Left lung (tissue), 10 donors: ENCODE data around the gene ABLIM2. TPM values are rescaled to one million over a fixed set of nuclear protein-coding genes. Genes with fewer than 3 reads are reported as not detected.

Experiments
- ATAC-seq: fragments of 200-7000 bp; cut with Tn5 transposase; one replicate; pipeline ENCODE4 v1.9.1; 2020; ENCODE audit warnings: moderate library complexity
- DNase-seq, 4 donors: peaks; one replicate each; pipeline ENCODE4 v3.0.0-alpha.2; 2013 to 2020
- H3K27ac ChIP-seq, 2 donors: fragments of 200-600 bp; sonication (generic) in 1 of 2; one replicate each; pipeline versions ENCODE4 v1.5.0 to v1.8.0; 2020 to 2021
- H3K27me3 ChIP-seq, 2 donors: fragments of 200-600 bp; sonication (generic) in 1 of 2; one replicate each; pipeline versions ENCODE4 v1.5.0 to v1.8.0; 2020 to 2021
- H3K36me3 ChIP-seq, 2 donors: fragments of 200-600 bp; sonication (generic) in 1 of 2; one replicate each; pipeline versions ENCODE4 v1.5.0 to v1.8.0; 2020 to 2021
- H3K4me1 ChIP-seq, 2 donors: fragments of 200-600 bp; one replicate each; pipeline ENCODE4 v1.8.0; 2021
- H3K4me3 ChIP-seq, 2 donors: fragments of 200-600 bp; sonication (generic) in 1 of 2; one replicate each; pipeline versions ENCODE4 v1.5.0 to v1.8.0; 2020 to 2021; ENCODE audit warnings: mild to moderate bottlenecking in 1 of 2
- H3K9me3 ChIP-seq, 2 donors: fragments of 200-600 bp; sonication (generic) in 1 of 2; one replicate each; pipeline versions ENCODE4 v1.5.0 to v1.8.0; 2020 to 2021
- CTCF ChIP-seq, 2 donors: fragments of 200-600 bp; sonication (generic) in 1 of 2; IDR thresholded peaks; one replicate each; pipeline versions ENCODE4 v1.5.0 to v1.8.0; 2021; ENCODE audit warnings: antibody characterized with exemption in 2 of 2
- intact Hi-C, 2 donors: fragments of 100-400 bp; cut with DNase I; formaldehyde crosslinking; loops; one replicate each; pipeline versions ENCODE4 v1.11.2 to v1.14.2; 2022
- polyA plus RNA-seq, 6 donors: library from polyadenylated mRNA; unstranded; fragments of 120-200 nt; gene quantifications; one replicate each; pipeline ENCODE4 v1.2.1, GENCODE V29; 2013; ENCODE audit not compliant: insufficient read length in 6 of 6
- total RNA-seq, 2 donors: library from RNA; stranded (reverse); fragmentation: NEBNext Ultra II Directional; extraction: Animal tissue kit (Norgen Biotek cat#: 25700); gene quantifications; one replicate each; pipeline ENCODE4 v1.2.1, GENCODE V29; 2021
- donor health status: DM: no; HTN: yes; CAD: no.
- donor health status: DM: no; HTN: no; CAD: no.

Gene ABLIM2
- total and polyA plus RNA-seq, 8 donors, result 5.7 to 10.2 (median 7.0) TPM

- no peak for TF ChIP-seq CTCF (IDR thresholded peaks at IDR 0.05)
- Histone ChIP-seq H3K27me3 (no peaks in the 10 kb centered on the region), H3K4me1 (no peaks in the 10 kb centered on the region), H3K36me3 (no peaks in the 10 kb centered on the region), H3K4me3 (no peak overlapping the region), H3K27ac (no peak overlapping the region), H3K9me3 (peaks cover 0 to 31% of the 10 kb centered on the region in 2 donors)
- no peak for DNase-seq
- no peak for ATAC-seq
- intact Hi-C loops, result no loop called here
Observed at GRCh38 chr4:8060632-8061031, 98.0 kb downstream of the ABLIM2 start.

GRCh38 chr4:8058031-8058479 lies 100.6 kb downstream of the ABLIM2 start:
- DNase-seq, result no peak
- Histone ChIP-seq H3K4me1 (no peaks in the 10 kb centered on the region), H3K4me3 (no peak overlapping the region), H3K36me3 (no peaks in the 10 kb centered on the region), H3K27me3 (no peaks in the 10 kb centered on the region), H3K27ac (no peak overlapping the region), H3K9me3 (peaks cover 0 to 15% of the 10 kb centered on the region in 2 donors)
- intact Hi-C loops, result no loop called here
- no peak for ATAC-seq
- TF ChIP-seq CTCF (IDR thresholded peaks at IDR 0.05), result no peak

- Histone ChIP-seq H3K27ac (no peak overlapping the region), H3K4me3 (no peak overlapping the region), H3K36me3 (no peaks in the 10 kb centered on the region), H3K27me3 (peaks cover 0 to 9% of the 10 kb centered on the region in 2 donors), H3K9me3 (peaks cover 0 to 10% of the 10 kb centered on the region in 2 donors), H3K4me1 (peaks cover 9 to 10% of the 10 kb centered on the region in 2 donors)
- ATAC-seq (no peak), DNase-seq (no peak)
- intact Hi-C loops, result no loop called here
- no peak for TF ChIP-seq CTCF (IDR thresholded peaks at IDR 0.05)
Observed at GRCh38 chr4:8055206-8055605, 103.4 kb downstream of the ABLIM2 start.

- Histone ChIP-seq H3K27ac (no peak overlapping the region), H3K36me3 (no peaks in the 10 kb centered on the region), H3K4me3 (no peak overlapping the region), H3K9me3 (peaks cover 0 to 10% of the 10 kb centered on the region in 2 donors), H3K4me1 (peaks cover 10 to 11% of the 10 kb centered on the region in 2 donors), H3K27me3 (peaks cover 0 to 13% of the 10 kb centered on the region in 2 donors)
- TF ChIP-seq CTCF (IDR thresholded peaks at IDR 0.05), result no peak
- ATAC-seq (no peak), DNase-seq (no peak)
- intact Hi-C loops, result no loop called here
Observed at GRCh38 chr4:8053688-8054449, 104.7 kb downstream of the ABLIM2 start.

GRCh38 chr4:8052160-8052691 lies 106.4 kb downstream of the ABLIM2 start:
- TF ChIP-seq CTCF (IDR thresholded peaks at IDR 0.05), result no peak
- Histone ChIP-seq H3K4me1 (peaks cover 10 to 11% of the 10 kb centered on the region in 2 donors), H3K36me3 (no peaks in the 10 kb centered on the region), H3K27me3 (peaks cover 0 to 13% of the 10 kb centered on the region in 2 donors), H3K4me3 (no peak overlapping the region), H3K9me3 (peaks cover 0 to 10% of the 10 kb centered on the region in 2 donors), H3K27ac (no peak overlapping the region)
- intact Hi-C loops, result no loop called here
- DNase-seq (no peak), ATAC-seq (no peak)
